ENCODE data around the gene PXMP2. TPM values are rescaled to one million over a fixed set of nuclear protein-coding genes. Genes with fewer than 3 reads are reported as not detected.

The PXMP2 gene
- total RNA-seq, 1 donor from 2014 or later, result 21.2 TPM

DNA sequence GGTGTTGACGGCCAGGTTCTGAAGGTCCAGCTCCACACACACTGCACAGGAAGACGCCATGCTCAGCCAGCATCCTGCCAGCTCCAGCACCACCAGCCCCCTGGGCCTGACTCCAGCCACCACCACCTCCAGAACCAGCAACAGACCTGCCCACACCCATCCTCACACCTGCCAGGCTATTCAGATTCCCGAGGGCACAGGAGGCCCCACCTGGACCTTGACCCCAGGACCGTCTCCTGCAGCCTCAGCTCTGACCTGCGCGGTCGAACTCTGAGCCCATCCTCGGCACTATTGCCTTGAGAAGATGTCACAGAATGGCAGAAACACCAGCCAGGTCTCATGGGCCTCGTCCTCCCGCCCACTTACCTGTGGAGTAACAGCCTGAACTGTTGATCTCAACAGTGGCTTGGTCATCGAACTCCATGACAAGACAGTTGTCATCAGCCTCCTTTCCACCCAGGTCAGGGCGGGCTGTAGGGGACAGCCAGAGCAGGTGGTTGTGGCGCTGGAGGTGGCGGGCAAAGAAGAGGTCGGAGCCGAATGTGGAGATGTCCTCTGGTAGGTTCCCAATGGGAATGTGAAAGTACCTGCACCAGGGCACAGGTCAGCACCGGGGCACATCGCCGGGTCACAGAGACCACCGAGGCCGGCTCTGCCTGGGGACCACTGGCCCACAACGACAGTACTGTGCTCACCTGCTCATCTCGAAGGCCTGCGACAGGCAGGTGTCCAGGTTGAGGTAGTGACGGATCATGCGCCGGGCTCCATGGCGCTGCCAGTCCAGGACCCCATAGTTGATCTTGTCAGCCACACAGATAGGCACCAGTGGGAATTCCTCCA lies 45.4 kb upstream of the PXMP2 start:
- Histone ChIP-seq H3K27me3 (no peaks in the 10 kb centered on the region), H3K36me3 (peaks cover 49% of the 10 kb centered on the region), H3K4me1 (no peaks in the 10 kb centered on the region), H3K4me3 (no peak overlapping the region), H3K9me3 (no peaks in the 10 kb centered on the region), H3K27ac (no peak overlapping the region)
- intact Hi-C loops (cut with DNase I), result no loop called here
- TF ChIP-seq, protein P1, sequence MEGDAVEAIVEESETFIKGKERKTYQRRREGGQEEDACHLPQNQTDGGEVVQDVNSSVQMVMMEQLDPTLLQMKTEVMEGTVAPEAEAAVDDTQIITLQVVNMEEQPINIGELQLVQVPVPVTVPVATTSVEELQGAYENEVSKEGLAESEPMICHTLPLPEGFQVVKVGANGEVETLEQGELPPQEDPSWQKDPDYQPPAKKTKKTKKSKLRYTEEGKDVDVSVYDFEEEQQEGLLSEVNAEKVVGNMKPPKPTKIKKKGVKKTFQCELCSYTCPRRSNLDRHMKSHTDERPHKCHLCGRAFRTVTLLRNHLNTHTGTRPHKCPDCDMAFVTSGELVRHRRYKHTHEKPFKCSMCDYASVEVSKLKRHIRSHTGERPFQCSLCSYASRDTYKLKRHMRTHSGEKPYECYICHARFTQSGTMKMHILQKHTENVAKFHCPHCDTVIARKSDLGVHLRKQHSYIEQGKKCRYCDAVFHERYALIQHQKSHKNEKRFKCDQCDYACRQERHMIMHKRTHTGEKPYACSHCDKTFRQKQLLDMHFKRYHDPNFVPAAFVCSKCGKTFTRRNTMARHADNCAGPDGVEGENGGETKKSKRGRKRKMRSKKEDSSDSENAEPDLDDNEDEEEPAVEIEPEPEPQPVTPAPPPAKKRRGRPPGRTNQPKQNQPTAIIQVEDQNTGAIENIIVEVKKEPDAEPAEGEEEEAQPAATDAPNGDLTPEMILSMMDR (IDR thresholded peaks at IDR 0.05), result no peak
- DNase-seq (no peak), ATAC-seq (no peak)

DNA sequence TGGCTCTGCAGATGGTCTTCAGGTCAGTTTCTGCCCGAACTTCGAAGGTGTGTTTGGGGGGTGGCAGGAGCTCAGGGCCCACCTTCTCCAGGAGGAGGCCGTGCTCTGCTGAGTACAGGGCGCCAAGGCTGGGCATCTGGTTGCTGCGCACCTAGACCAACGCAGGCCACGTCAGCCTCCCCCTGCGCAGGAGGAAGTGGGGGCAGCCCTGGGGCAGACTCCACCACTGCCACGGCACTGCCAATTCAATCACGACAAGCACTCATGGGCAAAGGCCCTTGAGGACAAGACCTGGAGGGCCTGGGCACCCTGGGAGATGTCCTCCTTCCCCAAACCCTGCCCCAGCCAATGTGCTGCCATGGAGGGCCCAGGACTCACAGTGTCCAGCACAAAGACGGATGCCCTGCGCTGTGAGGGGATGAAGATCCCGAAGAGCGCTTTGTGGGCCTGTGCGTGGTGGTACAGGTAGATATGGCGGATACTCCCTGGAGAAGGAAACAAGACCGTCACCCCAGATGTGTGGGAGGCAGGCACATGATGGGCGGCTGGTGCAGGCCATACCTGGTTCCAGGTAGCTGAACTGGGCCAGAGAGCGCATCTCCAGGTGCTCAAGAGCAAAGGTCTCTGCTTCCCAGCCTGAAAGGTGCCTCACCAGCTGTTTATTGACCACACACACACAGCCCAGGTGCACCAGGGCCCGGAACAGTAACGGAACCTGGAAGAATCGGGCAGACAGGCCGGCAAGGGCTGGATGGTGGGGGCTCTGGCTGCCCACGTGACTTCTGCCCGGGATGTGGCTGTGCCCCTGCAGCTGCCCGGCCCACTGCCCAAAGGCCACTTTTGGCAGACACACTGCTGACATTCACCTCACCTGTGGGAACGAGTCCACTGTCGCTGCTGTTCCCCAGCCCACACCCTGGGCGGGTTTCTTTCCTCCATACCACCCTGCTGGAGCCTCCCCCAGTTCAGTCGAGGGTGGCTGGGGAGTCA lies 44.2 kb upstream of the PXMP2 start:
- peaks cover 50% of the 10 kb centered on the region for H3K36me3 ChIP-seq
- DNase-seq (no peak), ATAC-seq (no peak)
- intact Hi-C loops (cut with DNase I), result no loop called here
- no peak overlapping the region for H3K4me3 ChIP-seq
- TF ChIP-seq, protein P1 (IDR thresholded peaks at IDR 0.05), result no peak
- no peak overlapping the region for H3K27ac ChIP-seq
- no peaks in the 10 kb centered on the region for H3K27me3 ChIP-seq
- no peaks in the 10 kb centered on the region for H3K9me3 ChIP-seq
- H3K4me1 ChIP-seq, result no peaks in the 10 kb centered on the region

DNA sequence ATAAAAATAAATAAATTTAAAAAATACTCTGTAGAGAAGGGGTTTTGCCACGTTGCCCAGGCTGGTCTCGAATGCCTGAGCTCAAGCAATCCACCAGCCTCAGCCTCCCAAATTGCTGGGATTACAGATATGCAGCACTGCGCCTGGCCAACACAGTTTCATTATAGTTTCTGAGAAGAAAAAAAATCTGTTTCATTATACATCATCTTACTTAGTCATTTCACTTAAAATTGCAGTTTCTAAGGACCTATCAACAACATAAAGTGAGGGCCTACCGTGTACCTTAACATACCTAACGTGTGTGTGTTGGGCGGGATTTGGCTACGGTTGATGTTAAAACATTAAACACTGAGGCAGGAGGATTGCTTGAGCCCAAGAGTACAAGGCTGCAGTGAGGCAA lies 40.5 kb upstream of the PXMP2 start:
- DNase-seq, result no peak
- Histone ChIP-seq H3K27me3 (no peaks in the 10 kb centered on the region), H3K36me3 (peaks cover 54% of the 10 kb centered on the region), H3K27ac (no peak overlapping the region), H3K4me1 (no peaks in the 10 kb centered on the region), H3K4me3 (no peak overlapping the region), H3K9me3 (no peaks in the 10 kb centered on the region)
- intact Hi-C loops (cut with DNase I), result no loop called here
- ATAC-seq, result no peak
- TF ChIP-seq, protein P1 (IDR thresholded peaks at IDR 0.05), result no peak

DNA sequence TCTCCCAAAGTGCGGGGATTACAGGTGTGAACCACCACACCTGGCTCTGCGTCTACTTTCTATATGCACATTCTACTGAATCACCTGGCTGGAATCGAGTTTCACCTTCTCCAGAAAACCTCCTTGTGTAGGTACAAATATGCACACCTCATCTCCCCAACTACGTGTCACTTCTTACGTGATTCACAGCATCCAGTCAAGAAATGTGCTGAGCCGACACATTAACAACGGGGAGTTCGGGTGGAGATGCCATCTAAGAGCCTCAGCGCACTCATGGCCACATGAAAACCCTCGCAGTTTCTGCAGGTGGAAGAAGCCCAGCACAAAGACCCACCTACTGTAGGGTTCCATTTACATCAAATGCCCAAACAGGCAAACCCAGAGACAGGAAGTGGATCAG lies 39.5 kb upstream of the PXMP2 start:
- H3K27me3 ChIP-seq, result no peaks in the 10 kb centered on the region
- TF ChIP-seq, protein P1 (IDR thresholded peaks at IDR 0.05), result no peak
- intact Hi-C loops (cut with DNase I), result no loop called here
- no peak overlapping the region for H3K4me3 ChIP-seq
- no peaks in the 10 kb centered on the region for H3K9me3 ChIP-seq
- ATAC-seq (no peak), DNase-seq (no peak)
- H3K4me1 ChIP-seq, result no peaks in the 10 kb centered on the region
- peaks cover 56% of the 10 kb centered on the region for H3K36me3 ChIP-seq
- H3K27ac ChIP-seq, result no peak overlapping the region

DNA sequence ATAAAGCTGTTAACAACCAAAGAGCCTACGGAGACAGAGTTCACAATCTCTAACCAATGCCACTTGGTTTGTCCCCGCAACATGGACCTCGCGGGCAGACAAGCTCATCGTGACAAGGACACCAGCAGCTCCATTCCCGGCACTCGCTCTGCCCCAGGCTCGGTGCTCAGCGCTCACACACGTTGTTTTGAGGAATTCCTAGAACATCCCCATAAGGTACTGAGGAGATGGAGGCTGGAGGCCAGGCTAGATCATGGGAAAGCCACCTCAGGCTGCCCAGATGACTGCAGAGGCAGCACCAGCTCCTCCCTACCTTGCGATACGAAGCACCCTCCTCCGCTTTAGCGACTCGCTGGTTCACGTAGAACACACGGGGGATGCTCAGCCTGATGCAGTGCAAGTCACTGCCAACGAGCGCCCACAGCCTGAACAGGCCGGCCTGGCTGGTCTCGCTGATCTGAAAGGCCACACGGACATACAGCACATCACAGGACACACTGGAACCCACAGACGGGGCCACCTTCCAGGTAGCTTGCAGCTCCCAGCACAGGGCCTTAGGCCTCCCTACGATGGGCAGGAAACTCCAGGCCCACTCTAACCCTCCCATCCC lies 38.7 kb upstream of the PXMP2 start:
- DNase-seq, result no peak
- peak; percentile 32 for ATAC-seq
- H3K4me3 ChIP-seq, result no peak overlapping the region
- TF ChIP-seq, protein P1 (IDR thresholded peaks at IDR 0.05), result no peak
- H3K9me3 ChIP-seq, result no peaks in the 10 kb centered on the region
- peaks cover 57% of the 10 kb centered on the region for H3K36me3 ChIP-seq
- H3K27me3 ChIP-seq, result no peaks in the 10 kb centered on the region
- no peaks in the 10 kb centered on the region for H3K4me1 ChIP-seq
- no peak overlapping the region for H3K27ac ChIP-seq
- intact Hi-C loops (cut with DNase I), result no loop called here

All from upper lobe of right lung (tissue), 1 donor.